ENCODE data around the gene ENTPD6. TPM values are rescaled to one million over a fixed set of nuclear protein-coding genes. Genes with fewer than 3 reads are reported as not detected.

Gene ENTPD6
- 100 to 1,000 TPM; 105 to 194 TPM for total RNA-seq

GRCh38 chr20:25195014-25195961 is at the start of gene ENTPD6:
ENTPD6 (plus strand) TSS chr20:25195712; CDS start chr20:25206537, 10,825 bp downstream.
- intact Hi-C loops (cut with DNase I), result loop anchor here (2.0 to 10.0 kb wide), 3 partner anchors 54 to 203 kb away; partner anchors contain the start of genes ABHD12, APMAP and PYGB

GRCh38 chr20:25146976-25147375 is 48.5 kb upstream of the ENTPD6 start:
- no peaks in the 10 kb centered on the region for H3K4me1 ChIP-seq (replicated peaks)
- H3K4me3 ChIP-seq, result no peak overlapping the region
- intact Hi-C loops (cut with DNase I), result no loop called here
- TF ChIP-seq POLR2AphosphoS5 (IDR thresholded peaks at IDR 0.05) (no peak), POLR2A (IDR thresholded peaks at IDR 0.05) (no peak)
- TF ChIP-seq, protein P1, sequence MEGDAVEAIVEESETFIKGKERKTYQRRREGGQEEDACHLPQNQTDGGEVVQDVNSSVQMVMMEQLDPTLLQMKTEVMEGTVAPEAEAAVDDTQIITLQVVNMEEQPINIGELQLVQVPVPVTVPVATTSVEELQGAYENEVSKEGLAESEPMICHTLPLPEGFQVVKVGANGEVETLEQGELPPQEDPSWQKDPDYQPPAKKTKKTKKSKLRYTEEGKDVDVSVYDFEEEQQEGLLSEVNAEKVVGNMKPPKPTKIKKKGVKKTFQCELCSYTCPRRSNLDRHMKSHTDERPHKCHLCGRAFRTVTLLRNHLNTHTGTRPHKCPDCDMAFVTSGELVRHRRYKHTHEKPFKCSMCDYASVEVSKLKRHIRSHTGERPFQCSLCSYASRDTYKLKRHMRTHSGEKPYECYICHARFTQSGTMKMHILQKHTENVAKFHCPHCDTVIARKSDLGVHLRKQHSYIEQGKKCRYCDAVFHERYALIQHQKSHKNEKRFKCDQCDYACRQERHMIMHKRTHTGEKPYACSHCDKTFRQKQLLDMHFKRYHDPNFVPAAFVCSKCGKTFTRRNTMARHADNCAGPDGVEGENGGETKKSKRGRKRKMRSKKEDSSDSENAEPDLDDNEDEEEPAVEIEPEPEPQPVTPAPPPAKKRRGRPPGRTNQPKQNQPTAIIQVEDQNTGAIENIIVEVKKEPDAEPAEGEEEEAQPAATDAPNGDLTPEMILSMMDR (IDR thresholded peaks at IDR 0.05), result no peak
- no peak overlapping the region for H3K27ac ChIP-seq
- no peaks in the 10 kb centered on the region for H3K9me3 ChIP-seq
- DNase-seq (ENCODE audit: low spot score), result no peak
- no peaks in the 10 kb centered on the region for H3K27me3 ChIP-seq (replicated peaks; ENCODE audit: insufficient read depth)
- 87% methylated on average over 8 of the region's 8 CpGs for WGBS
- H3K36me3 ChIP-seq, result no peaks in the 10 kb centered on the region

More at GRCh38 chr20:25195014-25195961, at the start of gene ENTPD6:
- Histone ChIP-seq H3K9me3 (no peaks in the 10 kb centered on the region), H3K27me3 (replicated peaks; ENCODE audit: insufficient read depth) (no peaks in the 10 kb centered on the region), H3K4me3 (peak within 1 kb of the TSS; percentile 78 to 94), H3K36me3 (no peaks in the 10 kb centered on the region), H3K27ac (peak within 1 kb of the TSS; percentile 93 to 95), H3K4me1 (replicated peaks) (peaks cover 4% of the 10 kb centered on the region)
- 9% methylated on average over 54 of the region's 75 CpGs for WGBS
- DNase-seq (ENCODE audit: low spot score), result peak; percentile 92
- TF ChIP-seq, protein P1 (IDR thresholded peaks at IDR 0.05), result peak in 3 of 4 experiments; percentile 20 to 45 (median 31)
- TF ChIP-seq POLR2A (IDR thresholded peaks at IDR 0.05) (peak; percentile 92), POLR2AphosphoS5 (IDR thresholded peaks at IDR 0.05) (peak; percentile 95)

- Histone ChIP-seq H3K27ac (no peak overlapping the region), H3K36me3 (no peaks in the 10 kb centered on the region), H3K27me3 (replicated peaks; ENCODE audit: insufficient read depth) (no peaks in the 10 kb centered on the region), H3K4me1 (replicated peaks) (no peaks in the 10 kb centered on the region), H3K4me3 (no peak overlapping the region), H3K9me3 (no peaks in the 10 kb centered on the region)
- intact Hi-C loops (cut with DNase I), result no loop called here
- WGBS, result 90% methylated on average over 15 of the region's 15 CpGs
- DNase-seq (ENCODE audit: low spot score), result no peak
- no peak for TF ChIP-seq POLR2A (IDR thresholded peaks at IDR 0.05)
- TF ChIP-seq, protein P1 (IDR thresholded peaks at IDR 0.05), result no peak
- TF ChIP-seq POLR2AphosphoS5 (IDR thresholded peaks at IDR 0.05), result no peak
Measured at GRCh38 chr20:25147716-25148115, 47.8 kb upstream of the ENTPD6 start.

DNA sequence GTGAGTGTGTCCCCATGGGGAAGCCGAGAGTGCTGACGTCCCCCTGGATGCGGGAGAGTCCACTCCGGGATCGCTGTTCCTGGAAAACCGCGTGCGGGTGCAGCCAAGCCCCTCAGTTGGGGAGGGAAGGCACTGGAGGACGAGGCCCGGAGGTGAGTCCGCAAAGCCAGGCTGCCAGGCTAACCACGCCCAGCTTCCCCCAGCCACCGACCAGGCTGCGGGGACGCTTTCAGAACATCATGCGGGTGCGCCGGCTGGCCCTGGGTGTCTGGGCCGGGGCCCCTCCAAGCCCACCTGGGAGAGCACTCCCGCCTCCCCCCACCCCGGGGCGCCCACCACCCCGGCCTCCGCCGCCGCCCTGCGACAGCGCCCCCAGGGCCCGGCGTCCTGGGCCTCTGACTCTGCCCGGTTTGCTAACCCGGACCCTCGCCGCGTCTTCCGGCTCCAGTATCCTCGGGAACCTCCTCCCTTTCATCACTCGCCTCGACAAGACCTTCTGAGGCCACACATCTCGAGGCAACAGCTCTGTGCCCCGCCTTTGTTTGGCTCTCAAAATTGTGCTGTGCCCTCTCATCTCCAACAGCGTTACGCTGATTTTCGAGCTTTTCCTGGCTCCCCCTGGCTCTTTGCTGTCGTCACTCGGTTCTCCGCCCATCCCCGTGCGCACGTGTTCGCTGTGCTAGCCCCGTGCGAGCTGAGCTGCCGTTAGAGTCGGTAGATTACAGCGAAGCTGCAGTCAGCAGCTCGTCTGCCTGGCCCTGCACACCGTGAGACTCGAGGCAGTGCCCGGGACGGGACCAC is 47.1 kb upstream of the ENTPD6 start:
- DNase-seq (ENCODE audit: low spot score), result peak; percentile 19
- Histone ChIP-seq H3K27me3 (replicated peaks; ENCODE audit: insufficient read depth) (no peaks in the 10 kb centered on the region), H3K9me3 (no peaks in the 10 kb centered on the region), H3K36me3 (no peaks in the 10 kb centered on the region), H3K27ac (no peak overlapping the region), H3K4me1 (replicated peaks) (no peaks in the 10 kb centered on the region), H3K4me3 (peak overlapping the region; percentile 19 to 20)
- TF ChIP-seq, protein P1 (IDR thresholded peaks at IDR 0.05), result no peak
- TF ChIP-seq POLR2AphosphoS5 (IDR thresholded peaks at IDR 0.05), result peak; percentile 45
- 9% methylated on average over 37 of the region's 61 CpGs for WGBS
- intact Hi-C loops (cut with DNase I), result no loop called here

Data from prostate gland (tissue), 2 donors.